Amniotic epithelial cell (primary cell): ENCODE data around the gene LOXHD1.

Experiments
- DNase-seq: peaks from one replicate; pipeline ENCODE4 v3.0.0-alpha.2; 2010; ENCODE audit warnings: low read depth

LOXHD1 gene

DNA sequence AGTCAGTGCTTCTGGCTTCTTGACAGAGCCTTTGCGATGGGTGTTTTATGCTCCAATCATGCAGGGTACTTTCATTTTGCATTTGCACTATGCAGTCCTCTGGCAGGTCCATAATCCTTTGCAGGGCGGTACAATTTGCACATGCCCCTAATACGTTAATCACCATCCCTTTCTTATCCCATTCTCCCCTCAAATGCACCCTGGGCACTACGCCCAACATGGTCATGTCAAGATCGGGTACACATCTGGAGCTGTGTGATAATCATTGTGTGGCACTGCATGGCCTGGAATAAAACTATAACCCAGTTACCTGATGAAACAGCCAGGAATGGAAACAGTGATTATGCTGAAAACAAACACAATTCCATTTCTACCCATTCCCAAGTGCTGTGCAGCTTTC, 27.7 kb downstream of the LOXHD1 start:
- DNase-seq = no peak

DNA sequence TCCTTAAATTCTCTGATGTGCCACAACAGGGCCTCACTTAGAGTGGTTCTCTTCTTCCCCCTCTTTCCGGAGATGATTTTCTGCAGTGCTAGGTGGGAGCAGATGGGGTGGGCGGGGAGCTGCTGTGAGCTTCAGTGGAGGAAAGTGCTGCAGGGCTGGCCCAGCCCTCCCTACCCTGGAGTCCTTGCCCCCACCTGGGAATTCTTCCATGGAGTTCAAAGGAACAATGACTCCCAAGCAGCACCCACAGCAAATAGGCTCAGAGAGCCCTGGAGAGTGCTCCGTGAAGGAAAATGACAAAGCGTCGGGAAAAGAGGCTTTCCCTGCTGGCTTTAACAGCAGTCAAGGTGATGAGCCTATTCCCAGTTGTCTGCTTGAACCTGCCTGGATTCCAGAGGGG, 28.8 kb downstream of the LOXHD1 start:
- no peak for DNase-seq

GRCh38 chr18:46627136-46627535, 29.9 kb downstream of the LOXHD1 start:
- DNase-seq = no peak

DNA sequence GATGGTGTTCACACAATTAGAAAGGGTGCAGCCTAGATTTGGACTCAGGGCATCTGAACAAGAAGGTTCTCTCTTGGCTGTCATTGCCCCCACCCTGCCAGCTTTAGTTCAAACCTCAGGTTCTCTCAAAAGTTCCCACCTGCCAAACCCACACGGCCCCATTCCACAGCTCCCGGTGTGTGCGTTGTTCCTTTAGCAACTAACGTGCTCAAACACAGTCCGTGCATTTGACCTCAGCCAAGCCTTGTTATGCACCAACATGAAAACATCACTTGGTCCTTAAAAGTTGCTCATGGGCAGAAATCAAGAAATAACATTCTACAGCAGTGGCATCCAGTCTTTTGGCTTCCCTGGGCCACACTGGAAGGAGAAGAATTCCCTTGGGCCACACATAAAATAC, 32.0 kb downstream of the LOXHD1 start:
- no peak for DNase-seq

DNA sequence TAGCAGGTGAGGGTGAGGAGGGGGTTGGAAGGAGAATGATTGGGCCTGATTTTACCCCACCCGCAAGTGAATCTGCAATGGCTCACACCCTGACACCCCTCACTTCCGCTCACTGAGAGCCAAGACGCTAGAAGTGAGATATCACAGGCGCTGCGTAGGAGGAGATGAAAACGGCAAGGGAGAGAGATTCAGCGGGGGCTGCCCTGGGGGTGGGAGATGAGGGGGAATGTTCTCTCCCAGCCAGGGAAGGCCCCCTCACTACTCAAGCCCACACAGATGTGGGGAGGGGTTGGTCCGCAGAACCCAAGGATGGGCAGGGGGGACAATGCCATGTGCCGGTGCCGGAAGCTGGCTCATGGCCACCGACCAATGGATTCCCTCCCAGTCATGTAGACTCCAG, 32.9 kb downstream of the LOXHD1 start:
- DNase-seq = no peak

DNA sequence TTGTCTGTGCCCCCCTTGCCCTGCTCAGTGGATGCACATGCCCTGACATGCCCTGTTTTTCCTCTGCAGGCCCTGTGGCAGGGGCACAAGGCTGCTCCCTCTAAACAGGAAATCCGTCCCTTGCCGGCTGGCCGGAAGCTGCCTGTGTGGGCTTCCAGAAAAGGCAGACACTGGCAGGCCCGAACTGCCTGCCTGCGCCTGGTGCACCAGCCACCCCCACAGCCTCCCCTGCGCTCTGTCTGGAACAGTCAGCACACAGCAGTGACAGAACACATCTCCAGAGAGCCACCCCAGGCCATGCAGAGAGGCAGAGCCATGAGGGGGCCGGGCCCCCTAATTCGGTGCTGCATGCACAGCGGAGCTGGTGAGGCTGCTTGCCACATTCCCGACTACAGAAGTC, 33.5 kb downstream of the LOXHD1 start:
- no peak for DNase-seq

DNA sequence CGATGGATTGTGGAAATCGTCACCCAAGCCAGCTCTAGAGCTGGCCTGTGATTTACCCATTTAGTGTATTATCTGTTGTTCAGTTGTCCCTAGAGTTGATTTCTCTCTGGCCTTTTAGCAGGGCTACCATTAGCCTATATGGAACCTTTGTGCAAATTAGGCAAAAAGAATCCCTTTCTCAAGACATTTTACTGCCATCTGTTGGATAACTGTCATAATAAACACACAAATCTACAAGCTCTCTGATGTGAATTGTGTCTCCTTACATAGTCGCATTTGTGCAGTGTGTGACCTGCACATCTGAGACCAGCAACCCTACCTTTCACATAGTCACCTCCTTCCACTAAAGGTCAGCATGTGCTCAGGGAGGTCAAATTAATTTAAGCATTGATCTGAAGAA, 34.0 kb downstream of the LOXHD1 start:
- DNase-seq = no peak

- DNase-seq = no peak
Observed at GRCh38 chr18:46622451-46622850, 34.6 kb downstream of the LOXHD1 start.

- DNase-seq = no peak
Observed at GRCh38 chr18:46621871-46622270, 35.1 kb downstream of the LOXHD1 start.

DNA sequence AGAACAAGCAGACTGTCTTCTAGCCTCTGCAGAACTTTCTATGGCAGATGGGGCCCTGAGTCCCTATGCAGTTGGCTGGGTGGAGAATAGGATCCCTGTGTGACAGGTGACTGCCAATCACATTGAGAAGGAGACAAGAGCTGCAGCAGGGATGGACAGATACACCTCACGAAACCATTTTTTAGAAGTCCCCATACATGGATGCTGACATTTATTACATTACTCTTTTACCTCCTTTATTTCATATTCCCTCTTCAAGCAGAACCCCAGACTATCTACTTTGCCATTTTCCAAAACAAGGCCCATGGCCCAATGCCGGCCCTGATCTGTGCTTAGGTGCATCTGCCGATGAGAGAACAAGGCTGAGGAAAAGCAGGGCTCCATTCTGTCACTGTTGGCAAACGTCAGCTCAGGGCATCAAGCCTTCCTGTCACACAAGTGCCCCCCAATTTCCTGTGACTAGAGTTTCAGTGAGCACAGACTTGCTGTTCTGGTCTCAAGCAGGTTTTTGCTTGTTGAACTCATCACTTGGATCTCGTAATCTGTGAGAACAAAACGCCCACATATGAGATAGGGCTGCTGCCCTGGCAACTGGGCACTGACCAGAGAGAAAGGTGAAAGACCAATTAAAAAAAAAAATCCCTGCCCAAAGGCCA, 35.8 kb downstream of the LOXHD1 start:
- DNase-seq = no peak

DNA sequence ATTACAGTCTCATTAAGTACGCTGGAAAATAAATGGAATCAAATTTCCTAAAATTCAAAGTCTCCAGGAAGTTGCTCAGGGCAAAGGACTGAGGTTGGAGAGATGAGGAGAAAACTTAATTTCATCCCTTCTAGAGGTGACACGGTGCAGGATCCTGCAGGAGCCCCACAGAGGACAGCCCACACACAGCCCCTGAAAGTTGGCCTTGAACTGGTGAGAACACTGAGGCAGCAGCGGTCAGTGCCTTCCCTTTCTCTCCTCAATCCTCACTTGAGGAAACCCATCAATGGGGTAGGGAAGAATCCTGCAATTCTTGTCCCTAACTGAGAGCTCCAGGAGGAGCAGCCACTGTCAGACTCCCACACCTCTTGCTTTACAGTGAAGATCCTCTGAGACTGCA, 37.5 kb downstream of the LOXHD1 start:
- no peak for DNase-seq

DNA sequence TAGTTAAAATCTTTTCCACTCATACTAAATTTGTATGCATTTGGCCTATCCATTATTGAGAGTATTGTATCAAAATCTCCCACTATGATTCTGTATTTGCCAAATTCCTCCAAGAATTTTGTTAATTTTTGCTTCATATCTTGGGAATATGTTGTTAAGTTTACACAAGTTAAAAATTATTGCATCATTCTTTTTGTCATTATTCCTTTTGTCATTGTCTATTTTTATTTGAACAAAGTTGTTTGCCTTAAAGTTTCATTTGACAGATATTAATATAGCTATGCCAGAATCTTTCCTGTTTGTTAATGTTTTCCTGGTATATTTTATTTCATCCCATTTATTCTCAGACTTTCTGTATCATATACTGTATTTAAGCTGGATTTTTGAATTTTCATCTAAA, 41.3 kb downstream of the LOXHD1 start:
- DNase-seq = no peak

DNA sequence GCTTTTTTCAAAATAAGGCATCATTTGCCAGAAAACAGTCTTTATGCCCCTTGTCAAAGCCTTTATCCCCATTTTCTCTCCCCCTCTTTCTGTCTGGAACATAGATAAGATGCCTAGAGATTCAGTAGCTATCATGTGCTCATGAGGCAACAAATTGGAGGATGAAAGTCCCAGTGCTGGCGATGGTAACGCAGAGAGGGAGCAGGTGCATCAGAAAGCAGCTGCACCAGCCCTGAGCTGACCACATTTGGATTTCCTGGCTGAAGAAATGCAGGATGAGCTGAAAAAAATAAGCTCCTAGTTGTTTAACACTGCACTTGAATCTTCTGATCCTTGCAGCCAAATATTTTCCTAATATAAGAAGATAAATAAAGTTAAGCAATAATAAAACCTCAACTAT, 48.0 kb downstream of the LOXHD1 start:
- DNase-seq = no peak

GRCh38 chr18:46607926-46608325, 49.1 kb downstream of the LOXHD1 start:
- no peak for DNase-seq

- DNase-seq = no peak
Observed at GRCh38 chr18:46601141-46601805, 55.7 kb downstream of the LOXHD1 start.

DNA sequence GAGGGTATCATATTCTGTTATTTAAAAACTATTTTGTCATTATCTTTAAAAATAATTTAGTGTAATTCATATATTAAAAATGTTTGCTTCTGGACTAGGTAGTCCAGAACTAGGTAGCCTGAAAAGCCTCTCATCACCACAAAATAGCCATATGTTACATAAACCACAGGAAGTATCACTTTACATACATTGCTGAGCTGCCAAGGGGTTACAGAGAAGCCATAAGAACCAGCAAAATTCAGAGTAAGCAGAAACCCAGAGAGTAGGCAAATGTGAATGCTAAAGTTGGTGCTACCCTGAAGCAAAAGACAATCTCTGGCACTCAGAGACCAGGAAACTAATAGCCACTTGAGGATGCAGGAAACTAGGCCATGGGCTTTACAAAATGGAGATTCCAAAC, 60.9 kb downstream of the LOXHD1 start:
- no peak for DNase-seq

DNA sequence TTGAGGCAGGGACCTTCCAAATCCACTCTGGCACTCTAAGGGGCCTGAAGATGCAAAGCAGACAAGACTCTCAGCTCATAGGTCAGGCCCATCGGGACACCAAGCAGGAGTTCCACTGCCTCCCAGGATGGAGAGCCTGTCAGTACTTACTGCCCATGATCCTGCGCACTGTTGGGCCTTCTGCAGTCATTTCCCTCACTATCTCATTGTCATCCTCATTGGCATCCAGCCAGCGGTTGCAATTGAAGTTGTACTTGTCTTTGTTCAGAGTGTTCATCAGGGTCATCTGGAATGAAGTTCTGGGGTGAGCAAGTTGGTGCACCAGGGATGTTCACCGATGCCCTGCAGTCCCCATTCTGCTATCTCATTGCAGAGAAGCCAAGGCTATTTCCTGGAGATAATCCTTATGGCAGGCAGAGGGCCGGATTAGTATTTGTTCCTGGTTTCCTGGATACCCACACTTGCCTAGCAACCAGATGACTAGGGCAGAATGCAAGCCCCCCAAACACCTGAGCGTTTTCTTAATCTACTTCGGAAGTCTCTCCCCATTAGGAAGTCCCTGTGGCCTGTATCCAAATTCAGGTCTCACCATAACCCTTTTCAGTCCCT, 65.1 kb downstream of the LOXHD1 start:
- no peak for DNase-seq

DNA sequence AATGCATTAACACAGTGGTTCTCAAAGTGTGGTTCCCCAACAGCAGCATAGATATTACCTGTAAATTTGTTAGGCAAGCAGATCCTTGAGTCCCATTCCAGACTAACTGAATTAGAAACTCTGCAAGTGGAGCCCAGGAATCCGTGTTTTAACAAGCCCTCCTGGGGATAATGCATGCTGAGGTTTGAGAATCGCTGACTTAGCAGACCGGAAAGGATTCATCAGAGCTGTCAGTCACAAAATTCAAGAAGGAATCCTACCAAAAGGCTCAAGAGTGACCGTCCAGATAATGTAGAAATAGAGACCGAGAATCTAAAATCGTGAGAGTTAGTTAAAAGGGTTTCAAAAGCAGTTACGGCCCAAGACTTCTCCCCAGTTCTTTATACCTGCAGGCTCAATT, 66.9 kb downstream of the LOXHD1 start:
- no peak for DNase-seq

DNA sequence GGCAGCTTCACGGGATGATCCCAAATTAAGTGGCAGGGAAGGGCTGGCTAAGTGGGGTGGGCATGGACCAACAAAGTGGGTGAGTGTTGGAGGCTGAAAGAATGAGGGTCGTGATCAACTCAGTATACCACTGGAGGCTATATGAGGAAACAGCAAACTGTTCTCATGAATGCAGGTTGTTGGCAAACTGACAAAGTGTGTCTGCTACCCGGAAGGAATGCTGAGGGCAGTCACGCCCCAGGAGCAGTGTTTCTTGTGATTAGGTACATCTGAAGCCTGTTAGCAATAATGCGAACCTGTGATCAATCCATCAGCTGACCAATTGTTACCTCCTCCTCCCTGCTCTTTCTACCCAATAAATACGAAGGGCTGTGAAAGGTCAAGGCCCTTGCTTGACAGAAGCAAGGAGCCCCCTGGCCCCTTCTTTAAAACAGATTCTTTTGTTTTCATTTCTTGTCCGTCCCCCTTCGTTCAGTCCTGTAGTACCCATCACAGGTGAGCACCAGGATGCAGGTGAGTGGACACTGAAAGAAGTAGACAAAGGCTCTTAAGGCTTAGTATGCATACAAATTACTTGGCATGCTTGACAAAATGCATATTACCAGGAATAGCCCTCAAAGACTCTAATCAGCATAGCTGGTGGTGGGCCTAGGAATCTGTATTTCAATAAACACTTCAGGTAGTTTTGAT, 67.9 kb downstream of the LOXHD1 start:
- no peak for DNase-seq

DNA sequence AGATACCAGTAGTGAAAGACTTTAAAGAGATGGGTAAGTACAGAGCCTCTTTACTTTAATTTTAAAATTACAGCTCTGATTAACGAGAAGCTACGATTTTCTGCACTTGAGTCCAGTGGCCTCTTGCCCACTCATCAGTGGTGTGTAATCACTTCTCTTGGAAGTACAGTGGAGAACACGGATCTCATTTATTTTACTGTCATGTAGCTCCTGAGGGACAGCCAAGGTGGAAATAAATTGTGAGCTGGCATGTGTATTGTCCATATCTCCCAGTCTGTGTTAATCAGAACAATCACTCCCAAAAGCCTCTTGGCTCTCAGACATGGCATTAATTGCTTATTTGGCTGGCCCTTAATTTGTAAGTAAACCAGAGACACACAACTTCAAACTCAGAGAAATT, 69.4 kb downstream of the LOXHD1 start:
- DNase-seq = no peak

GRCh38 chr18:46583711-46584110, 73.3 kb downstream of the LOXHD1 start:
- no peak for DNase-seq

DNA sequence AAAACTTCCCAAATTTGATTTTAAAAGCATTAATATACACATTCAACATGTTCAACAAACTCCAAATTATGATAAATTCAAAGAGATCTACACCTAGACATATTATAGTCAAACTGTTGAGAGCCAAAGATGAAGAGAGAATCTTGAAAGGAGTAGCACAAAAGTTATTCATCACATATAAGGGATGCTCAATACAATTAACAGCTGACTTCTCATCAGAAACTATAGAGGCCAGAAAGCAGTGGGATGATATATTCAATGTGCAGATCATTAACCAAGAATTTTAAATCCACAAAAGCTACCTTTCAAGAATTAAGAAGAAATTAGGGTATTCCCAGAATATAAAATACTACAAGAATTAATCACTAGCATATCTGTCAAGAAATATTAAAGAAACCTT, 75.4 kb downstream of the LOXHD1 start:
- DNase-seq = no peak

DNA sequence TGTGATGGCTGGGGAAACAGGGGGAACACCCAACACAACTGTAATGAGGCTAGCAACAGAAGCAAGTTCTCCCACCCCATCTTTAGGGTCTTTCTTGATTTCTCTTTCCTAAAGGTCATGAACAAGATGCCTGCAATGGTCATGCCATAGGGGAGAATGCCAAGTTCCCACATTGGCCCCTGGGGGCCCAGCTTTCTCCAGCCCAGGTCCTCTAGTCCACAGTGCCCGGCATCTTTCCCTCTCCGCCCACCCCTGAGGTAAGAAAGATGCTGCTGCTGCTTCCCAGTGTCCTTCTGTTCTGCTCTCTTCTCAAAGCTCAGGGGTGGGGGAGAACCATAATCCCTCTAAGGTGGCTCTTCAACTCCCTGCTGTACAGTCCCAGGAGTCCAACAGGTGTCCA, 78.0 kb downstream of the LOXHD1 start:
- no peak for DNase-seq
